HepG2 (cell line): ENCODE results near the gene ING1. TPM values are rescaled to one million over a fixed set of nuclear protein-coding genes. Genes with fewer than 3 reads are reported as not detected.
A peak's percentile ranks its signal among the peaks of the same experiment; 100 is the strongest.

ENCODE experiments used
- AHR ChIP-seq: IDR thresholded peaks from 2 replicates; pipeline ENCODE4 v1.6.1; 2018; ENCODE audit warnings: missing genetic modification reagents, missing compliant biosample characterization
- ARHGAP35 ChIP-seq: sonication (generic); formaldehyde crosslinking; IDR thresholded peaks from 2 replicates; pipeline ENCODE4 v1.9.0; 2022; ENCODE audit warnings: mild to moderate bottlenecking, inconsistent platforms, moderate library complexity, missing genetic modification reagents, borderline replicate concordance
- HOXA3 ChIP-seq: sonication (generic); formaldehyde crosslinking; IDR thresholded peaks from 2 replicates; pipeline ENCODE4 v1.5.0; 2020; ENCODE audit warnings: missing genetic modification reagents
- KLF9 ChIP-seq: IDR thresholded peaks from 2 replicates; pipeline ENCODE4 v1.6.1; 2016; ENCODE audit warnings: low read depth
- MEIS2 ChIP-seq: sonication (generic); formaldehyde crosslinking; IDR thresholded peaks from 2 replicates; pipeline ENCODE4 v1.9.0; 2021; ENCODE audit warnings: mild to moderate bottlenecking, missing genetic modification reagents
- ZNF274 ChIP-seq: sonication (generic); formaldehyde crosslinking; IDR thresholded peaks from 2 replicates; pipeline ENCODE4 v1.5.1; 2020; ENCODE audit warnings: mild to moderate bottlenecking, missing genetic modification reagents
- ZNF331 ChIP-seq: sonication (generic); formaldehyde crosslinking; IDR thresholded peaks from 2 replicates; pipeline ENCODE4 v1.4.0; 2020; ENCODE audit warnings: missing genetic modification reagents
- ZNF543 ChIP-seq: sonication (generic); formaldehyde crosslinking; IDR thresholded peaks from 2 replicates; pipeline ENCODE4 v1.4.0; 2020; ENCODE audit warnings: mild to moderate bottlenecking, missing genetic modification reagents
- ZNF556 ChIP-seq: sonication (generic); formaldehyde crosslinking; IDR thresholded peaks from 2 replicates; pipeline ENCODE4 v1.4.0; 2020; ENCODE audit warnings: mild to moderate bottlenecking, missing genetic modification reagents, borderline replicate concordance
- ZNF761 ChIP-seq: sonication (generic); formaldehyde crosslinking; conservative IDR thresholded peaks from 2 replicates; pipeline ENCODE4 v1.4.0; 2020; ENCODE audit warnings: mild to moderate bottlenecking, missing genetic modification reagents
- ZSCAN21 ChIP-seq: sonication (generic); formaldehyde crosslinking; IDR thresholded peaks from 2 replicates; pipeline ENCODE4 v1.8.0; 2022; ENCODE audit warnings: mild to moderate bottlenecking, missing genetic modification reagents, moderate library complexity, borderline replicate concordance
- polyA plus RNA-seq, 8 experiments: library from polyadenylated mRNA; depleted of rRNA in 3 of 8; stranded (reverse) in 7 of 8; unstranded in 1 of 8; fragments of >200 nt; fragmentation: Illumina TruSeq in 4 of 8; extraction: Trizol in 4 of 8; gene quantifications; 2 replicates each; pipeline versions ENCODE4 v1.2.1 to v1.2.3, GENCODE V29; 2011 to 2016; ENCODE audit warnings: low read depth in 4 of 8, missing spikeins in 1 of 8, mixed read lengths in 1 of 8; ENCODE audit not compliant: insufficient read depth in 1 of 8
- total RNA-seq, 5 experiments: library from RNA; depleted of rRNA; stranded (reverse); fragments of >200 nt; fragmentation: Illumina TruSeq; extraction: Trizol; gene quantifications; 2 replicates each; pipeline ENCODE4 v1.2.3, GENCODE V29; 2016; ENCODE audit warnings: low read depth in 1 of 5
- TF ChIP-seq, protein P1 (sequence below): sonication (generic); formaldehyde crosslinking; IDR thresholded peaks from 2 replicates; pipeline ENCODE4 v1.4.0; 2020; ENCODE audit warnings: missing genetic modification reagents
- TF ChIP-seq, protein P2 (sequence below): sonication (generic); formaldehyde crosslinking; IDR thresholded peaks from 2 replicates; pipeline ENCODE4 v1.8.0; 2022; ENCODE audit warnings: mild to moderate bottlenecking, missing genetic modification reagents; ENCODE audit not compliant: insufficient replicate concordance
- TF ChIP-seq, protein P3 (sequence below): sonication (generic); formaldehyde crosslinking; IDR thresholded peaks from 2 replicates; pipeline ENCODE4 v1.5.0; 2020; ENCODE audit warnings: missing genetic modification reagents, mild to moderate bottlenecking, borderline replicate concordance

ING1 gene
- total and polyA plus RNA-seq, 2 of the 13 experiments (the other 11 are each of a cell fraction or from before 2014, with no cell fraction given): 8.1 to 16.1 TPM

DNA sequence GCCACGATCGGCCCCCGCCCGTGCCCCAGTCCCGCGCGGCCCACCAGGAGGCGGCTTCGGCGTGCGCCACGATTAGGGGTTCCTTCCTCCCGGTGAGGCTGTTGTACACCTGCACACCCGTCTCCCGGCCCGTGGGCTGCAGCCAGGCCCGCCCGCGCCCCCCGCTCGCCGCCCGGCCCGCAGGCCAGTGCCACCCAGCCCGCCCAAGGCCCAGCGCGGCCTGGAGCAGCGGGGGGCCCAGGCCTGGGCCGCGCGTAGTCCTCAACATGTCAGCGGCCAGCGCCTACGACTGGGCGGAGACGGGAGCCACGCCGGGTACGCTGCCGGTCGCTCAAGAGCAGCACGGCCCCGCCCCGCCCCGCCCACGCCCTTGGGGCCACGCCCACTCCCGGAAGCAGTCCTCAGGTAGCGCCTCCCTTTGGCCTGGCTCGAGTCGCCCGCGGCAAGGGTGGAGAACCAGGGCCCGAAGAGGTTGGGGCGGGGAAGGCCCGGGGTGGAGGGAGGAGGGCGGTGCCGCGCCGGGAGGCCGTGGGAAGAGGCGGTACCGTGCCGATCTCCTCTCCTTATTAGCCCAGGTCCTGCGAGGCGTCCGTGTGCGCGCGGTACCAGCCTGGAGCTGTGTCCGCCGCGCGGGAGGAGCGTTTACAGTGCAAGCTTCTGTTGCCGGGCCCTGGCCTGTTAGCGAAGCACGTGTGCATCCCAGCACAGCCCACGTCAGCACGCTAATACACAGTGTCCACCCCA is 7.5 kb upstream of the ING1 start, which contains the start of gene CARS2 (continued):
- TF ChIP-seq, protein P1, sequence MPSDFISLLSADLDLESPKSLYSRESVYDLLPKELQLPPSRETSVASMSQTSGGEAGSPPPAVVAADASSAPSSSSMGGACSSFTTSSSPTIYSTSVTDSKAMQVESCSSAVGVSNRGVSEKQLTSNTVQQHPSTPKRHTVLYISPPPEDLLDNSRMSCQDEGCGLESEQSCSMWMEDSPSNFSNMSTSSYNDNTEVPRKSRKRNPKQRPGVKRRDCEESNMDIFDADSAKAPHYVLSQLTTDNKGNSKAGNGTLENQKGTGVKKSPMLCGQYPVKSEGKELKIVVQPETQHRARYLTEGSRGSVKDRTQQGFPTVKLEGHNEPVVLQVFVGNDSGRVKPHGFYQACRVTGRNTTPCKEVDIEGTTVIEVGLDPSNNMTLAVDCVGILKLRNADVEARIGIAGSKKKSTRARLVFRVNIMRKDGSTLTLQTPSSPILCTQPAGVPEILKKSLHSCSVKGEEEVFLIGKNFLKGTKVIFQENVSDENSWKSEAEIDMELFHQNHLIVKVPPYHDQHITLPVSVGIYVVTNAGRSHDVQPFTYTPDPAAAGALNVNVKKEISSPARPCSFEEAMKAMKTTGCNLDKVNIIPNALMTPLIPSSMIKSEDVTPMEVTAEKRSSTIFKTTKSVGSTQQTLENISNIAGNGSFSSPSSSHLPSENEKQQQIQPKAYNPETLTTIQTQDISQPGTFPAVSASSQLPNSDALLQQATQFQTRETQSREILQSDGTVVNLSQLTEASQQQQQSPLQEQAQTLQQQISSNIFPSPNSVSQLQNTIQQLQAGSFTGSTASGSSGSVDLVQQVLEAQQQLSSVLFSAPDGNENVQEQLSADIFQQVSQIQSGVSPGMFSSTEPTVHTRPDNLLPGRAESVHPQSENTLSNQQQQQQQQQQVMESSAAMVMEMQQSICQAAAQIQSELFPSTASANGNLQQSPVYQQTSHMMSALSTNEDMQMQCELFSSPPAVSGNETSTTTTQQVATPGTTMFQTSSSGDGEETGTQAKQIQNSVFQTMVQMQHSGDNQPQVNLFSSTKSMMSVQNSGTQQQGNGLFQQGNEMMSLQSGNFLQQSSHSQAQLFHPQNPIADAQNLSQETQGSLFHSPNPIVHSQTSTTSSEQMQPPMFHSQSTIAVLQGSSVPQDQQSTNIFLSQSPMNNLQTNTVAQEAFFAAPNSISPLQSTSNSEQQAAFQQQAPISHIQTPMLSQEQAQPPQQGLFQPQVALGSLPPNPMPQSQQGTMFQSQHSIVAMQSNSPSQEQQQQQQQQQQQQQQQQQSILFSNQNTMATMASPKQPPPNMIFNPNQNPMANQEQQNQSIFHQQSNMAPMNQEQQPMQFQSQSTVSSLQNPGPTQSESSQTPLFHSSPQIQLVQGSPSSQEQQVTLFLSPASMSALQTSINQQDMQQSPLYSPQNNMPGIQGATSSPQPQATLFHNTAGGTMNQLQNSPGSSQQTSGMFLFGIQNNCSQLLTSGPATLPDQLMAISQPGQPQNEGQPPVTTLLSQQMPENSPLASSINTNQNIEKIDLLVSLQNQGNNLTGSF: peak; percentile 24; the same call in 1 of the 2 replicates
- TF ChIP-seq ZNF761 (CRISPR knock-in tag) (no peak), ZNF556 (CRISPR knock-in tag) (peak; percentile 30; the same call in 1 of the 2 replicates), ZNF331 (CRISPR knock-in tag) (0 out of 2 replicates have a peak, but pooled peaks have one; percentile 14), HOXA3 (CRISPR knock-in tag) (peak; percentile 62; the same call in 1 of the 2 replicates), ARHGAP35 (CRISPR knock-in tag) (0 out of 2 replicates have a peak, but pooled peaks have one; percentile 20), AHR (no peak; the same call in 1 of the 2 replicates), KLF9 (no peak), MEIS2 (CRISPR knock-in tag) (peak; percentile 77; the same call in 1 of the 2 replicates), ZNF543 (no peak; the same call in 1 of the 2 replicates), ZSCAN21 (CRISPR knock-in tag) (no peak), ZNF274 (CRISPR knock-in tag) (no peak)
- TF ChIP-seq, protein P2, sequence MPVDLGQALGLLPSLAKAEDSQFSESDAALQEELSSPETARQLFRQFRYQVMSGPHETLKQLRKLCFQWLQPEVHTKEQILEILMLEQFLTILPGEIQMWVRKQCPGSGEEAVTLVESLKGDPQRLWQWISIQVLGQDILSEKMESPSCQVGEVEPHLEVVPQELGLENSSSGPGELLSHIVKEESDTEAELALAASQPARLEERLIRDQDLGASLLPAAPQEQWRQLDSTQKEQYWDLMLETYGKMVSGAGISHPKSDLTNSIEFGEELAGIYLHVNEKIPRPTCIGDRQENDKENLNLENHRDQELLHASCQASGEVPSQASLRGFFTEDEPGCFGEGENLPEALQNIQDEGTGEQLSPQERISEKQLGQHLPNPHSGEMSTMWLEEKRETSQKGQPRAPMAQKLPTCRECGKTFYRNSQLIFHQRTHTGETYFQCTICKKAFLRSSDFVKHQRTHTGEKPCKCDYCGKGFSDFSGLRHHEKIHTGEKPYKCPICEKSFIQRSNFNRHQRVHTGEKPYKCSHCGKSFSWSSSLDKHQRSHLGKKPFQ (CRISPR knock-in tag): no peak
- TF ChIP-seq, protein P3, sequence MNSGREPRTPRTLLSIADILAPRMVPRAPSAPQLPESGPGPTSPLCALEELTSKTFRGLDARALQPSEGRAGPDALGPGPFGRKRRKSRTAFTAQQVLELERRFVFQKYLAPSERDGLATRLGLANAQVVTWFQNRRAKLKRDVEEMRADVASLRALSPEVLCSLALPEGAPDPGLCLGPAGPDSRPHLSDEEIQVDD: peak; percentile 64; the same call in 1 of the 2 replicates
